WTC11 (cell line): ENCODE data around the gene USP20. TPM values are rescaled to one million over a fixed set of nuclear protein-coding genes. Genes with fewer than 3 reads are reported as not detected.

Source experiments
- ATAC-seq: fragments of 200-7000 bp; cut with Tn5 transposase; 2 replicates; pipeline ENCODE4 v1.10.0; 2021; ENCODE audit warnings: mild to moderate bottlenecking, moderate library complexity
- CTCF ChIA-PET: fragments of 300-600 bp; sonication (Branson Sonifier 250); formaldehyde crosslinking; loops from one replicate; lab custom pipeline; 2021; ENCODE audit warnings: antibody characterized with exemption; lab: Charles Lee
- POLR2A ChIA-PET: fragments of 350-600 bp; sonication (Branson Sonifier 250); formaldehyde crosslinking; loops from one replicate; lab custom pipeline; 2021; ENCODE audit warnings: antibody characterized with exemption; lab: Charles Lee
- DNase-seq: peaks from one replicate; pipeline ENCODE4 v3.0.0; 2021; ENCODE audit warnings: low spot score
- H3K27ac Mint-ChIP-seq: 2 replicates; pipeline ENCODE4 v1.8.0; 2021; ENCODE audit warnings: mixed read lengths
- H3K27me3 Mint-ChIP-seq: 2 replicates; pipeline ENCODE4 v1.8.0; 2021; ENCODE audit warnings: low read depth, mild to moderate bottlenecking, moderate library complexity, mixed read lengths
- H3K36me3 Mint-ChIP-seq: 2 replicates; pipeline ENCODE4 v1.8.0; 2021; ENCODE audit warnings: mixed read lengths
- H3K4me1 Mint-ChIP-seq: 2 replicates; pipeline ENCODE4 v1.8.0; 2022; ENCODE audit warnings: mixed read lengths
- H3K4me3 Mint-ChIP-seq: 2 replicates; pipeline ENCODE4 v1.8.0; 2021; ENCODE audit warnings: mild to moderate bottlenecking, moderate library complexity, mixed read lengths
- H3K9me3 Mint-ChIP-seq: 2 replicates; pipeline ENCODE4 v1.8.0; 2021; ENCODE audit warnings: mixed read lengths
- ATF1 ChIP-seq: sonication (generic); formaldehyde crosslinking; IDR thresholded peaks from 2 replicates; pipeline ENCODE4 v1.8.1; 2023; ENCODE audit warnings: mild to moderate bottlenecking, moderate library complexity, missing genetic modification reagents
- CBFB ChIP-seq: sonication (generic); formaldehyde crosslinking; IDR thresholded peaks from 2 replicates; pipeline ENCODE4 v1.8.1; 2022; ENCODE audit warnings: mild to moderate bottlenecking, low read depth, missing genetic modification reagents
- ERG ChIP-seq: fragments of 250-450 bp; sonication (Bioruptor Pico); IDR thresholded peaks from 2 replicates; pipeline ENCODE4 v1.8.0; 2021; ENCODE audit warnings: mild to moderate bottlenecking
- FOXJ3 ChIP-seq: sonication (generic); formaldehyde crosslinking; IDR thresholded peaks from 2 replicates; pipeline ENCODE4 v1.9.0; 2021; ENCODE audit warnings: missing genetic modification reagents, mild to moderate bottlenecking, borderline replicate concordance
- FOXP4 ChIP-seq: sonication (generic); formaldehyde crosslinking; IDR thresholded peaks from 2 replicates; pipeline ENCODE4 v1.8.0; 2022; ENCODE audit warnings: mild to moderate bottlenecking, missing genetic modification reagents
- HMGXB4 ChIP-seq: sonication (generic); formaldehyde crosslinking; IDR thresholded peaks from 2 replicates; pipeline ENCODE4 v1.8.1; 2023; ENCODE audit warnings: mild to moderate bottlenecking, moderate library complexity, missing genetic modification reagents
- IRF2 ChIP-seq: sonication (generic); formaldehyde crosslinking; IDR thresholded peaks from 2 replicates; pipeline ENCODE4 v1.8.0; 2022; ENCODE audit warnings: low read depth, missing genetic modification reagents, borderline replicate concordance
- OVOL2 ChIP-seq: fragments of 250-450 bp; sonication (Bioruptor Pico); IDR thresholded peaks from 2 replicates; pipeline ENCODE4 v1.9.0; 2021; ENCODE audit warnings: mild to moderate bottlenecking, borderline replicate concordance
- PRRX2 ChIP-seq: fragments of 250-450 bp; sonication (Bioruptor Pico); IDR thresholded peaks from 2 replicates; pipeline ENCODE4 v1.8.0; 2021; ENCODE audit warnings: mild to moderate bottlenecking
- TEAD1 ChIP-seq: sonication (generic); formaldehyde crosslinking; IDR thresholded peaks from 2 replicates; pipeline ENCODE4 v1.8.0; 2022; ENCODE audit warnings: mild to moderate bottlenecking, missing genetic modification reagents
- TEAD4 ChIP-seq: sonication (generic); formaldehyde crosslinking; IDR thresholded peaks from 2 replicates; pipeline ENCODE4 v1.8.0; 2022; ENCODE audit warnings: mild to moderate bottlenecking, missing genetic modification reagents
- ZNF138 ChIP-seq: sonication (generic); formaldehyde crosslinking; conservative IDR thresholded peaks from 2 replicates; pipeline ENCODE4 v1.8.1; 2022; ENCODE audit warnings: mild to moderate bottlenecking, moderate library complexity, missing genetic modification reagents
- ZNF396 ChIP-seq: fragments of 250-450 bp; sonication (Bioruptor Pico); IDR thresholded peaks from 2 replicates; pipeline ENCODE4 v1.8.0; 2021; ENCODE audit warnings: mild to moderate bottlenecking, moderate library complexity, borderline replicate concordance
- ZNF416 ChIP-seq: fragments of 250-450 bp; sonication (Bioruptor Pico); IDR thresholded peaks from 2 replicates; pipeline ENCODE4 v1.9.0; 2021; ENCODE audit warnings: mild to moderate bottlenecking, inconsistent platforms
- ZSCAN18 ChIP-seq: fragments of 250-450 bp; sonication (Bioruptor Pico); IDR thresholded peaks from 2 replicates; pipeline ENCODE4 v2.1.2; 2022; ENCODE audit warnings: mild to moderate bottlenecking, moderate library complexity
- total RNA-seq: library from RNA; stranded (reverse); gene quantifications from 3 replicates; pipeline ENCODE4 v1.2.3, GENCODE V29; 2021

The USP20 gene
- total RNA-seq, 1 experiment from 2014 or later: 29.3 TPM

GRCh38 chr9:129887334-129888292 is 52.4 kb downstream of the USP20 start (continued):
- no peak for TF ChIP-seq TEAD4 (CRISPR knock-in tag)

GRCh38 chr9:129888293-129889121 is 53.2 kb downstream of the USP20 start:
- CTCF ChIA-PET: interaction anchor here (0.7 to 1.2 kb wide), 2 partner anchors 158 to 165 kb away, joined by 3 read pairs; partner anchors contain the start of gene GPR107
- Mint-ChIP-seq H3K27me3 (no peaks in the 10 kb centered on the region), H3K27ac (peak overlapping the region; percentile 92), H3K36me3 (no peaks in the 10 kb centered on the region), H3K9me3 (no peaks in the 10 kb centered on the region)
- no peak for TF ChIP-seq ZNF396 (CRISPR knock-in tag)
- no peak for TF ChIP-seq ATF1
- TF ChIP-seq IRF2 (CRISPR knock-in tag): no peak
- TF ChIP-seq OVOL2 (CRISPR knock-in tag): no peak
- no peak for TF ChIP-seq ERG
- TF ChIP-seq HMGXB4 (CRISPR knock-in tag): no peak
- no peak for TF ChIP-seq ZNF138 (CRISPR knock-in tag)
- no peak for TF ChIP-seq TEAD1 (CRISPR knock-in tag)
- TF ChIP-seq FOXP4: no peak
- TF ChIP-seq CBFB: no peak
- TF ChIP-seq FOXJ3 (CRISPR knock-in tag): no peak
- no peak for TF ChIP-seq ZSCAN18 (CRISPR knock-in tag)
- no peak for TF ChIP-seq ZNF416
- no peak for TF ChIP-seq PRRX2
- TF ChIP-seq, all 79 proteins: peak for 0
- H3K4me3 Mint-ChIP-seq: no peak overlapping the region
- ATAC-seq: no peak
- H3K4me1 Mint-ChIP-seq: peaks cover 71% of the 10 kb centered on the region
- POLR2A ChIA-PET: no interaction called here
- DNase-seq: no peak
